ENCODE measurements around the gene EPHA2.
"Not testable (repeated sequence)": the region's sequence is repeated elsewhere in the genome, so short reads cannot be mapped to it uniquely, and the experiment has no call there.

Gene EPHA2

GRCh38 chr1:16175610-16176553 is 20.0 kb upstream of the EPHA2 start:
- DNase-seq (no peak), ATAC-seq (no peak)
- Mint-ChIP-seq H3K4me1 (no peaks in the 10 kb centered on the region), H3K9me3 (no peaks in the 10 kb centered on the region), H3K27ac (no peak overlapping the region), H3K4me3 (no peak overlapping the region), H3K27me3 (peaks cover 1% of the 10 kb centered on the region), H3K36me3 (ENCODE audit: low read depth) (no peaks in the 10 kb centered on the region)

GRCh38 chr1:16174886-16175598 is 19.2 kb upstream of the EPHA2 start:
- Mint-ChIP-seq H3K27me3 (peaks cover 1% of the 10 kb centered on the region), H3K4me3 (no peak overlapping the region), H3K4me1 (no peaks in the 10 kb centered on the region), H3K9me3 (no peaks in the 10 kb centered on the region), H3K27ac (no peak overlapping the region), H3K36me3 (ENCODE audit: low read depth) (no peaks in the 10 kb centered on the region)
- DNase-seq (no peak), ATAC-seq (no peak)

GRCh38 chr1:16174261-16174868 is 18.5 kb upstream of the EPHA2 start:
- Mint-ChIP-seq H3K4me3 (no peak overlapping the region), H3K27me3 (peaks cover 2% of the 10 kb centered on the region), H3K4me1 (peaks cover under 1% of the 10 kb centered on the region), H3K9me3 (no peaks in the 10 kb centered on the region), H3K27ac (no peak overlapping the region), H3K36me3 (ENCODE audit: low read depth) (no peaks in the 10 kb centered on the region)
- DNase-seq (no peak), ATAC-seq (no peak)

- no peaks in the 10 kb centered on the region for H3K9me3 Mint-ChIP-seq
- no peak overlapping the region for H3K4me3 Mint-ChIP-seq
- H3K36me3 Mint-ChIP-seq (ENCODE audit: low read depth), result no peaks in the 10 kb centered on the region
- no peak overlapping the region for H3K27ac Mint-ChIP-seq
- ATAC-seq (no peak), DNase-seq (no peak)
- H3K27me3 Mint-ChIP-seq, result peaks cover 5% of the 10 kb centered on the region
- peaks cover 8% of the 10 kb centered on the region for H3K4me1 Mint-ChIP-seq
Observed at GRCh38 chr1:16173447-16174260, 17.8 kb upstream of the EPHA2 start.

- Mint-ChIP-seq H3K27me3 (peaks cover 5% of the 10 kb centered on the region), H3K4me1 (peaks cover 14% of the 10 kb centered on the region), H3K9me3 (no peaks in the 10 kb centered on the region), H3K4me3 (no peak overlapping the region), H3K36me3 (ENCODE audit: low read depth) (no peaks in the 10 kb centered on the region), H3K27ac (no peak overlapping the region)
- DNase-seq, result no peak
- ATAC-seq, result no peak
Observed at GRCh38 chr1:16172964-16173446, 17.1 kb upstream of the EPHA2 start.

- Mint-ChIP-seq H3K36me3 (ENCODE audit: low read depth) (no peaks in the 10 kb centered on the region), H3K27me3 (peaks cover 4% of the 10 kb centered on the region), H3K27ac (no peak overlapping the region)
Observed at GRCh38 chr1:16172218-16172830, 16.5 kb upstream of the EPHA2 start.

GRCh38 chr1:16171314-16172151 is 15.7 kb upstream of the EPHA2 start:
- Mint-ChIP-seq H3K36me3 (ENCODE audit: low read depth) (no peaks in the 10 kb centered on the region), H3K27me3 (peaks cover 4% of the 10 kb centered on the region)
- ATAC-seq, result no peak

More at GRCh38 chr1:16172218-16172830, 16.5 kb upstream of the EPHA2 start:
- ATAC-seq, result no peak
- Mint-ChIP-seq H3K4me3 (no peak overlapping the region), H3K4me1 (peaks cover 14% of the 10 kb centered on the region), H3K9me3 (no peaks in the 10 kb centered on the region)
- no peak for DNase-seq

GRCh38 chr1:16170283-16170673 is 14.4 kb upstream of the EPHA2 start:
- Mint-ChIP-seq H3K27me3 (peaks cover 4% of the 10 kb centered on the region), H3K27ac (no peak overlapping the region), H3K4me1 (peaks cover 20% of the 10 kb centered on the region), H3K4me3 (no peak overlapping the region), H3K9me3 (no peaks in the 10 kb centered on the region), H3K36me3 (ENCODE audit: low read depth) (no peaks in the 10 kb centered on the region)
- DNase-seq, result no peak
- ATAC-seq, result no peak

More at GRCh38 chr1:16171314-16172151, 15.7 kb upstream of the EPHA2 start:
- H3K27ac Mint-ChIP-seq, result no peak overlapping the region
- no peak for DNase-seq
- H3K4me3 Mint-ChIP-seq, result no peak overlapping the region
- peaks cover 14% of the 10 kb centered on the region for H3K4me1 Mint-ChIP-seq
- H3K9me3 Mint-ChIP-seq, result no peaks in the 10 kb centered on the region

GRCh38 chr1:16168622-16169360 is 12.9 kb upstream of the EPHA2 start:
- Mint-ChIP-seq H3K9me3 (no peaks in the 10 kb centered on the region), H3K27ac (no peak overlapping the region)
- peak; percentile 28 for DNase-seq

GRCh38 chr1:16168144-16168495 is 12.3 kb upstream of the EPHA2 start:
- Mint-ChIP-seq H3K4me1 (peaks cover 36% of the 10 kb centered on the region), H3K4me3 (peak overlapping the region; percentile 54)
- not testable (repeated sequence) for H3K27me3 Mint-ChIP-seq; ATAC-seq; H3K27ac Mint-ChIP-seq; H3K36me3 Mint-ChIP-seq (ENCODE audit: low read depth); DNase-seq; H3K9me3 Mint-ChIP-seq

More at GRCh38 chr1:16168622-16169360, 12.9 kb upstream of the EPHA2 start:
- Mint-ChIP-seq H3K27me3 (peaks cover 4% of the 10 kb centered on the region), H3K4me3 (peak overlapping the region; percentile 54), H3K36me3 (ENCODE audit: low read depth) (no peaks in the 10 kb centered on the region), H3K4me1 (peaks cover 31% of the 10 kb centered on the region)
- peak; percentile 17 for ATAC-seq

GRCh38 chr1:16167331-16168143 is 11.7 kb upstream of the EPHA2 start:
- H3K4me1 Mint-ChIP-seq, result peaks cover 42% of the 10 kb centered on the region
- H3K4me3 Mint-ChIP-seq, result peak overlapping the region; percentile 54
- H3K9me3 Mint-ChIP-seq, result no peaks in the 10 kb centered on the region
- peaks cover 4% of the 10 kb centered on the region for H3K27me3 Mint-ChIP-seq
- H3K27ac Mint-ChIP-seq, result no peak overlapping the region
- ATAC-seq, result peak; percentile 72
- no peaks in the 10 kb centered on the region for H3K36me3 Mint-ChIP-seq (ENCODE audit: low read depth)
- DNase-seq, result peak; percentile 63

- DNase-seq (no peak), ATAC-seq (no peak)
- Mint-ChIP-seq H3K27me3 (peaks cover 6% of the 10 kb centered on the region), H3K9me3 (no peaks in the 10 kb centered on the region), H3K36me3 (ENCODE audit: low read depth) (no peaks in the 10 kb centered on the region), H3K27ac (no peak overlapping the region), H3K4me1 (peaks cover 51% of the 10 kb centered on the region), H3K4me3 (no peak overlapping the region)
Observed at GRCh38 chr1:16166117-16166516, 10.2 kb upstream of the EPHA2 start.
